C4-2B (cell line): ENCODE results near the gene CUL2.

Experiments used
- ZFX ChIP-seq: fragments of 450-650 bp; IDR thresholded peaks from 2 replicates; pipeline ENCODE4 v1.6.1; 2017
- TF ChIP-seq, protein P1 (sequence below): fragments of 450-650 bp; conservative IDR thresholded peaks from 2 replicates; pipeline ENCODE4 v1.5.1; 2017; ENCODE audit warnings: mild to moderate bottlenecking

GRCh38 chr10:35133586-35133985 is 43.4 kb upstream of the CUL2 start:
- TF ChIP-seq, protein P1, sequence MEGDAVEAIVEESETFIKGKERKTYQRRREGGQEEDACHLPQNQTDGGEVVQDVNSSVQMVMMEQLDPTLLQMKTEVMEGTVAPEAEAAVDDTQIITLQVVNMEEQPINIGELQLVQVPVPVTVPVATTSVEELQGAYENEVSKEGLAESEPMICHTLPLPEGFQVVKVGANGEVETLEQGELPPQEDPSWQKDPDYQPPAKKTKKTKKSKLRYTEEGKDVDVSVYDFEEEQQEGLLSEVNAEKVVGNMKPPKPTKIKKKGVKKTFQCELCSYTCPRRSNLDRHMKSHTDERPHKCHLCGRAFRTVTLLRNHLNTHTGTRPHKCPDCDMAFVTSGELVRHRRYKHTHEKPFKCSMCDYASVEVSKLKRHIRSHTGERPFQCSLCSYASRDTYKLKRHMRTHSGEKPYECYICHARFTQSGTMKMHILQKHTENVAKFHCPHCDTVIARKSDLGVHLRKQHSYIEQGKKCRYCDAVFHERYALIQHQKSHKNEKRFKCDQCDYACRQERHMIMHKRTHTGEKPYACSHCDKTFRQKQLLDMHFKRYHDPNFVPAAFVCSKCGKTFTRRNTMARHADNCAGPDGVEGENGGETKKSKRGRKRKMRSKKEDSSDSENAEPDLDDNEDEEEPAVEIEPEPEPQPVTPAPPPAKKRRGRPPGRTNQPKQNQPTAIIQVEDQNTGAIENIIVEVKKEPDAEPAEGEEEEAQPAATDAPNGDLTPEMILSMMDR: no peak
- TF ChIP-seq ZFX: no peak
